Skeletal muscle tissue (tissue), 4 donors: Measurements from ENCODE around the gene CNPY2. TPM values are rescaled to one million over a fixed set of nuclear protein-coding genes. Genes with fewer than 3 reads are reported as not detected.
A peak's percentile ranks its signal among the peaks of the same experiment; 100 is the strongest.

Source experiments
- H3K27ac ChIP-seq: one replicate; pipeline ENCODE4 v1.7.0; 2013; ENCODE audit warnings: mild to moderate bottlenecking, low read depth, low read length, inconsistent platforms
- H3K27me3 ChIP-seq, 3 donors: one replicate each; pipeline ENCODE4 v1.7.0; 2013; ENCODE audit warnings: low read length in 3 of 3; ENCODE audit not compliant: control insufficient read depth in 3 of 3, insufficient read depth in 3 of 3
- H3K36me3 ChIP-seq, 3 donors: one replicate each; pipeline ENCODE4 v1.7.0; 2013; ENCODE audit warnings: low read length in 3 of 3; ENCODE audit not compliant: control insufficient read depth in 3 of 3, insufficient read depth in 3 of 3
- H3K4me1 ChIP-seq, 3 donors: one replicate each; pipeline ENCODE4 v1.7.0; 2013; ENCODE audit warnings: low read length in 3 of 3, mild to moderate bottlenecking in 3 of 3; ENCODE audit not compliant: control insufficient read depth in 3 of 3, insufficient read depth in 3 of 3
- H3K4me3 ChIP-seq, 3 donors: one replicate each; pipeline ENCODE4 v1.7.0; 2013; ENCODE audit warnings: low read length in 3 of 3
- H3K9ac ChIP-seq, 3 donors: one replicate each; pipeline ENCODE4 v1.7.0; 2013; ENCODE audit warnings: low read length in 3 of 3, mild to moderate bottlenecking in 3 of 3, moderate library complexity in 2 of 3, low read depth in 1 of 3
- H3K9me3 ChIP-seq, 3 donors: one replicate each; pipeline ENCODE4 v1.7.0; 2013; ENCODE audit warnings: low read length in 3 of 3; ENCODE audit not compliant: control insufficient read depth in 3 of 3
- total RNA-seq: library from RNA; depleted of rRNA; stranded (reverse); fragments of >200 nt; gene quantifications from one replicate; pipeline ENCODE4 v1.2.3, GENCODE V29; 2014
- donor health status: Osteomylitis.

The CNPY2 gene
- total RNA-seq = 25.1 TPM

- H3K4me1 ChIP-seq = peaks cover 17 to 24% (median 18%) of the 10 kb centered on the region in 3 donors
- peak within 1 kb of the TSS; percentile 97 for H3K27ac ChIP-seq
- peak within 1 kb of the TSS; percentile 97 to 100 (median 100) for H3K4me3 ChIP-seq
- H3K27me3 ChIP-seq = no peaks in the 10 kb centered on the region
- H3K9me3 ChIP-seq = no peaks in the 10 kb centered on the region
- H3K36me3 ChIP-seq = peaks cover 25 to 34% (median 27%) of the 10 kb centered on the region in 3 donors
- H3K9ac ChIP-seq = peak within 1 kb of the TSS; percentile 95 to 99 (median 98)
These were observed at the start of gene CNPY2 for GRCh38 chr12:56315622-56316473. CNPY2 (minus strand) TSS chr12:56315988; CDS start chr12:56315217, 771 bp downstream.

- no peaks in the 10 kb centered on the region for H3K9me3 ChIP-seq
- H3K27me3 ChIP-seq = no peaks in the 10 kb centered on the region
- no peak within 1 kb of the TSS for H3K4me3 ChIP-seq
- no peaks in the 10 kb centered on the region for H3K36me3 ChIP-seq
- H3K27ac ChIP-seq = no peak within 1 kb of the TSS
- no peak within 1 kb of the TSS for H3K9ac ChIP-seq
- H3K4me1 ChIP-seq = peaks cover 8 to 16% (median 11%) of the 10 kb centered on the region in 3 donors
These were observed 46.6 kb upstream of the CNPY2 start, which contains the start of gene APOF for GRCh38 chr12:56362130-56363059. APOF (minus strand) TSS chr12:56362857; CDS start chr12:56362745, 112 bp downstream.

- no peak overlapping the region for H3K4me3 ChIP-seq
- no peak overlapping the region for H3K27ac ChIP-seq
- H3K27me3 ChIP-seq = no peaks in the 10 kb centered on the region
- peaks cover 8 to 16% (median 11%) of the 10 kb centered on the region in 3 donors for H3K4me1 ChIP-seq
- no peak overlapping the region for H3K9ac ChIP-seq
- H3K9me3 ChIP-seq = no peaks in the 10 kb centered on the region
- H3K36me3 ChIP-seq = peaks cover 0 to under 1% (median 0%) of the 10 kb centered on the region in 3 donors
These were observed 45.8 kb upstream of the CNPY2 start for GRCh38 chr12:56361487-56362129.

- H3K27ac ChIP-seq = peak within 1 kb of the TSS; percentile 90
- no peaks in the 10 kb centered on the region for H3K27me3 ChIP-seq
- peaks cover 8 to 16% (median 11%) of the 10 kb centered on the region in 3 donors for H3K4me1 ChIP-seq
- H3K4me3 ChIP-seq = peak within 1 kb of the TSS; percentile 91 to 96 (median 95)
- H3K9ac ChIP-seq = peak within 1 kb of the TSS; percentile 92 to 93 (median 93)
- H3K36me3 ChIP-seq = peaks cover 13 to 15% (median 13%) of the 10 kb centered on the region in 3 donors
- no peaks in the 10 kb centered on the region for H3K9me3 ChIP-seq
These were observed 44.3 kb upstream of the CNPY2 start, which contains the start of gene STAT2 for GRCh38 chr12:56359851-56360767. STAT2 (minus strand) TSS chr12:56360107; CDS start chr12:56356571, 3,536 bp downstream.

- Histone ChIP-seq H3K27ac (peak overlapping the region; percentile 90), H3K9ac (peak overlapping the region; percentile 92 to 93 (median 93))
These were observed 43.2 kb upstream of the CNPY2 start for GRCh38 chr12:56358836-56359532.

GRCh38 chr12:56351325-56351724 is 35.5 kb upstream of the CNPY2 start:
- Histone ChIP-seq H3K27ac (no peak overlapping the region), H3K27me3 (no peaks in the 10 kb centered on the region), H3K9ac (no peak overlapping the region), H3K36me3 (peaks cover 67 to 77% (median 77%) of the 10 kb centered on the region in 3 donors), H3K9me3 (no peaks in the 10 kb centered on the region), H3K4me3 (no peak overlapping the region), H3K4me1 (no peaks in the 10 kb centered on the region)

More at GRCh38 chr12:56358836-56359532, 43.2 kb upstream of the CNPY2 start:
- Histone ChIP-seq H3K36me3 (peaks cover 23 to 26% (median 24%) of the 10 kb centered on the region in 3 donors), H3K27me3 (no peaks in the 10 kb centered on the region), H3K9me3 (no peaks in the 10 kb centered on the region), H3K4me1 (peaks cover 8 to 16% (median 11%) of the 10 kb centered on the region in 3 donors), H3K4me3 (peak overlapping the region; percentile 91 to 96 (median 95))

GRCh38 chr12:56350662-56351061 is 34.9 kb upstream of the CNPY2 start:
- Histone ChIP-seq H3K4me1 (no peaks in the 10 kb centered on the region), H3K9ac (no peak overlapping the region), H3K27me3 (no peaks in the 10 kb centered on the region), H3K4me3 (no peak overlapping the region), H3K9me3 (no peaks in the 10 kb centered on the region), H3K36me3 (peaks cover 66 to 77% (median 76%) of the 10 kb centered on the region in 3 donors), H3K27ac (no peak overlapping the region)

GRCh38 chr12:56348776-56349175 is 33.0 kb upstream of the CNPY2 start:
- no peak overlapping the region for H3K4me3 ChIP-seq
- H3K4me1 ChIP-seq = no peaks in the 10 kb centered on the region
- H3K27ac ChIP-seq = no peak overlapping the region
- H3K27me3 ChIP-seq = no peaks in the 10 kb centered on the region
- peaks cover 53 to 71% (median 65%) of the 10 kb centered on the region in 3 donors for H3K36me3 ChIP-seq
- no peaks in the 10 kb centered on the region for H3K9me3 ChIP-seq
- no peak overlapping the region for H3K9ac ChIP-seq
